IPS-20b (cell line): ENCODE measurements around the gene LILRA5.
"Not testable (repeated sequence)": the region's sequence is repeated elsewhere in the genome, so short reads cannot be mapped to it uniquely, and the experiment has no call there.

ENCODE experiments used
- H3K27ac ChIP-seq: one replicate; pipeline ENCODE4 v1.5.1; 2013; ENCODE audit warnings: low read length
- H3K27me3 ChIP-seq: 2 replicates; pipeline ENCODE4 v1.6.1; 2013; ENCODE audit warnings: mild to moderate bottlenecking, low read length, inconsistent platforms; ENCODE audit not compliant: insufficient read depth
- H3K36me3 ChIP-seq: 2 replicates; pipeline ENCODE4 v1.6.1; 2013; ENCODE audit warnings: low read depth, mild to moderate bottlenecking, inconsistent platforms, low read length, moderate library complexity; ENCODE audit not compliant: insufficient read depth
- H3K4me1 ChIP-seq: 2 replicates; pipeline ENCODE4 v1.6.1; 2013; ENCODE audit warnings: mild to moderate bottlenecking, control low read depth, inconsistent platforms, low read length, moderate library complexity; ENCODE audit not compliant: insufficient read depth
- H3K4me3 ChIP-seq: 2 replicates; pipeline ENCODE4 v1.5.1; 2013; ENCODE audit warnings: mild to moderate bottlenecking, low read length, inconsistent platforms
- H3K9ac ChIP-seq: 2 replicates; pipeline ENCODE4 v1.6.1; 2013; ENCODE audit warnings: low read depth, mild to moderate bottlenecking, inconsistent platforms, low read length, moderate library complexity
- H3K9me3 ChIP-seq: 2 replicates; pipeline ENCODE4 v1.6.1; 2013; ENCODE audit warnings: mild to moderate bottlenecking, low read depth, low read length, inconsistent platforms; ENCODE audit not compliant: insufficient read depth

The LILRA5 gene

GRCh38 chr19:54312436-54313377, at the start of gene LILRA5:
Gene LILRA5 (minus strand): TSS chr19:54313166. CDS start chr19:54313019, 147 bp downstream.
- Histone ChIP-seq H3K4me3 (no peak within 1 kb of the TSS), H3K4me1 (0 out of 2 replicates have a peak, but pooled peaks cover 6% of the 10 kb centered on the region), H3K27me3 (no peaks in the 10 kb centered on the region; the same call in 1 of the 2 replicates), H3K9ac (no peak within 1 kb of the TSS), H3K27ac (no peak within 1 kb of the TSS), H3K9me3 (no peaks in the 10 kb centered on the region), H3K36me3 (no peaks in the 10 kb centered on the region)

GRCh38 chr19:54361680-54362422, 48.9 kb upstream of the LILRA5 start:
- not testable (repeated sequence) for H3K9ac ChIP-seq, H3K9me3 ChIP-seq, H3K4me1 ChIP-seq, H3K4me3 ChIP-seq, H3K27me3 ChIP-seq, H3K27ac ChIP-seq, H3K36me3 ChIP-seq

- H3K36me3 ChIP-seq, H3K27me3 ChIP-seq, H3K4me3 ChIP-seq, H3K27ac ChIP-seq, H3K9me3 ChIP-seq, H3K9ac ChIP-seq, H3K4me1 ChIP-seq: not testable (repeated sequence)
Observed at GRCh38 chr19:54359149-54359820, 46.3 kb upstream of the LILRA5 start.

- H3K36me3 ChIP-seq: no peaks in the 10 kb centered on the region
- H3K9me3 ChIP-seq: no peaks in the 10 kb centered on the region
- no peak overlapping the region for H3K4me3 ChIP-seq
- H3K4me1 ChIP-seq: no peaks in the 10 kb centered on the region
- no peak overlapping the region for H3K9ac ChIP-seq
- no peaks in the 10 kb centered on the region for H3K27me3 ChIP-seq
- H3K27ac ChIP-seq: no peak overlapping the region
Observed at GRCh38 chr19:54357381-54357780, 44.4 kb upstream of the LILRA5 start.

- Histone ChIP-seq H3K4me1 (no peaks in the 10 kb centered on the region), H3K9ac (no peak overlapping the region), H3K27me3 (no peaks in the 10 kb centered on the region), H3K4me3 (no peak overlapping the region), H3K27ac (no peak overlapping the region), H3K9me3 (no peaks in the 10 kb centered on the region), H3K36me3 (no peaks in the 10 kb centered on the region)
Observed at GRCh38 chr19:54356444-54357056, 43.6 kb upstream of the LILRA5 start.

GRCh38 chr19:54355675-54356074, 42.7 kb upstream of the LILRA5 start:
- no peaks in the 10 kb centered on the region for H3K27me3 ChIP-seq
- H3K4me1 ChIP-seq: no peaks in the 10 kb centered on the region
- H3K27ac ChIP-seq: no peak overlapping the region
- no peak overlapping the region for H3K9ac ChIP-seq
- H3K4me3 ChIP-seq: no peak overlapping the region
- H3K9me3 ChIP-seq: no peaks in the 10 kb centered on the region
- H3K36me3 ChIP-seq: no peaks in the 10 kb centered on the region

GRCh38 chr19:54354761-54355160, 41.8 kb upstream of the LILRA5 start:
- no peaks in the 10 kb centered on the region for H3K9me3 ChIP-seq
- no peak overlapping the region for H3K27ac ChIP-seq
- H3K27me3 ChIP-seq: no peaks in the 10 kb centered on the region; the same call in 1 of the 2 replicates
- H3K4me3 ChIP-seq: no peak overlapping the region
- no peaks in the 10 kb centered on the region for H3K4me1 ChIP-seq
- no peaks in the 10 kb centered on the region for H3K36me3 ChIP-seq
- H3K9ac ChIP-seq: no peak overlapping the region

- Histone ChIP-seq H3K36me3 (no peaks in the 10 kb centered on the region), H3K9ac (no peak overlapping the region), H3K9me3 (no peaks in the 10 kb centered on the region), H3K4me3 (no peak overlapping the region), H3K27me3 (peaks cover 9% of the 10 kb centered on the region; the same call in 1 of the 2 replicates), H3K27ac (no peak overlapping the region), H3K4me1 (no peaks in the 10 kb centered on the region)
Observed at GRCh38 chr19:54352546-54352945, 39.6 kb upstream of the LILRA5 start.

GRCh38 chr19:54352041-54352440, 39.1 kb upstream of the LILRA5 start:
- Histone ChIP-seq H3K27ac (no peak overlapping the region), H3K9ac (no peak overlapping the region), H3K36me3 (no peaks in the 10 kb centered on the region), H3K27me3 (peaks cover 9% of the 10 kb centered on the region; the same call in 1 of the 2 replicates), H3K9me3 (no peaks in the 10 kb centered on the region), H3K4me3 (no peak overlapping the region), H3K4me1 (no peaks in the 10 kb centered on the region)

- H3K4me1 ChIP-seq: no peaks in the 10 kb centered on the region
- H3K9ac ChIP-seq: no peak overlapping the region
- H3K9me3 ChIP-seq: no peaks in the 10 kb centered on the region
- H3K27ac ChIP-seq: no peak overlapping the region
- no peaks in the 10 kb centered on the region for H3K36me3 ChIP-seq
- no peak overlapping the region for H3K4me3 ChIP-seq
- H3K27me3 ChIP-seq: peaks cover 9% of the 10 kb centered on the region; the same call in 1 of the 2 replicates
Observed at GRCh38 chr19:54351474-54351873, 38.5 kb upstream of the LILRA5 start.

GRCh38 chr19:54345938-54346386, 33.0 kb upstream of the LILRA5 start:
- no peaks in the 10 kb centered on the region for H3K9me3 ChIP-seq
- H3K27ac ChIP-seq: no peak overlapping the region
- no peaks in the 10 kb centered on the region for H3K4me1 ChIP-seq
- H3K27me3 ChIP-seq: peaks cover 9% of the 10 kb centered on the region; the same call in 1 of the 2 replicates
- H3K36me3 ChIP-seq: no peaks in the 10 kb centered on the region
- H3K9ac ChIP-seq: no peak overlapping the region
- H3K4me3 ChIP-seq: no peak overlapping the region
